HG03342 (cell line): ENCODE data around the gene IRF1.
"Not testable (repeated sequence)": the region's sequence is repeated elsewhere in the genome, so short reads cannot be mapped to it uniquely, and the experiment has no call there.

Experiments used
- ATAC-seq: cut with Tn5 transposase; IDR thresholded peaks from one replicate; pipeline ENCODE4 v1.9.1; 2021; ENCODE audit warnings: mild to moderate bottlenecking, moderate library complexity; ENCODE audit not compliant: unreplicated experiment

The IRF1 gene, protein sequence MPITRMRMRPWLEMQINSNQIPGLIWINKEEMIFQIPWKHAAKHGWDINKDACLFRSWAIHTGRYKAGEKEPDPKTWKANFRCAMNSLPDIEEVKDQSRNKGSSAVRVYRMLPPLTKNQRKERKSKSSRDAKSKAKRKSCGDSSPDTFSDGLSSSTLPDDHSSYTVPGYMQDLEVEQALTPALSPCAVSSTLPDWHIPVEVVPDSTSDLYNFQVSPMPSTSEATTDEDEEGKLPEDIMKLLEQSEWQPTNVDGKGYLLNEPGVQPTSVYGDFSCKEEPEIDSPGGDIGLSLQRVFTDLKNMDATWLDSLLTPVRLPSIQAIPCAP

GRCh38 chr5:132490484-132491367 lies at the start of gene IRF1:
Gene IRF1, minus strand, starts transcription at chr5:132490773. Its CDS starts 1,295 bp downstream, at chr5:132489478.
- peak; percentile 78 for ATAC-seq

DNA sequence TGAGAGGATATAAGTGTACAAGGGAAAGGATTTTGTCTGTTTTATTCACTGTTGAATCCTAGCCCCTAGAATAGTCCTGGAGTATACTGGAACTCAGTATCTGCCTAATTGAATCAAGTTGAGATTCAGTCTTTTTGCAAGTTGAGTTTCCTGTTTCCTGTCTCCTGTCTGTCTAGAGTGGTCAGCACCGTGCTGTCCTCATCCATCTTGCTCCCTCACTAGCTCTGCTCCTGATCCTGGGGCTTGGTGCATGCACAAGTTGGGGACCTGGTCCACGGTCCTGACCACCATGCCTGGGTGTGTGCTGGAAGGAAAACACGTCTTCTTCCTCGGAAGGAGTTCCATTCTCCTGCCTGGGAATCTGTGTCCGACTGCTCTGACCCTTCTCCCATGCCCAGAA lies 49.6 kb upstream of the IRF1 start:
- ATAC-seq = no peak

- ATAC-seq = no peak
Observed at GRCh38 chr5:132539716-132540115, 49.1 kb upstream of the IRF1 start.

- ATAC-seq = no peak
Observed at GRCh38 chr5:132530946-132531345, 40.4 kb upstream of the IRF1 start.

- ATAC-seq = no peak
Observed at GRCh38 chr5:132528866-132529634, 38.5 kb upstream of the IRF1 start.

DNA sequence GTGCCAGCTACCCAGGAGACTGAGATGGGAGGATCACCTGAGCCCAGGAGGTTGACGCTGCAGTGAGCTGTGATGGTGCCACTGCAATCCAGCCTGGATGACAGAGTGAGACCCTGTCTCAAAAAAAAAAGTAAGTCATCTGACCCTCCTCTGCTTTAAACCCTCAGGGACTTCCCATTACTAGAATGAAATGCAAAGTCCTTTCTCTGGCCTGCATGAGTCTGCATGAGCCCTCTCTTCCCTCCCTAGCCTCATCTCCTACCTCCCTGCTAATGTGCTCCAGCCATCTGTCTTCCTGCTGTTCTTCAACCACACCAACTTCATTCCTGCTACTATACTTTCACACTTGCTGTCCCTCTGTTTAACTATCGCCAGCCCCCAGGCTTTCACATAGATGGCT lies 37.4 kb upstream of the IRF1 start:
- ATAC-seq = no peak

DNA sequence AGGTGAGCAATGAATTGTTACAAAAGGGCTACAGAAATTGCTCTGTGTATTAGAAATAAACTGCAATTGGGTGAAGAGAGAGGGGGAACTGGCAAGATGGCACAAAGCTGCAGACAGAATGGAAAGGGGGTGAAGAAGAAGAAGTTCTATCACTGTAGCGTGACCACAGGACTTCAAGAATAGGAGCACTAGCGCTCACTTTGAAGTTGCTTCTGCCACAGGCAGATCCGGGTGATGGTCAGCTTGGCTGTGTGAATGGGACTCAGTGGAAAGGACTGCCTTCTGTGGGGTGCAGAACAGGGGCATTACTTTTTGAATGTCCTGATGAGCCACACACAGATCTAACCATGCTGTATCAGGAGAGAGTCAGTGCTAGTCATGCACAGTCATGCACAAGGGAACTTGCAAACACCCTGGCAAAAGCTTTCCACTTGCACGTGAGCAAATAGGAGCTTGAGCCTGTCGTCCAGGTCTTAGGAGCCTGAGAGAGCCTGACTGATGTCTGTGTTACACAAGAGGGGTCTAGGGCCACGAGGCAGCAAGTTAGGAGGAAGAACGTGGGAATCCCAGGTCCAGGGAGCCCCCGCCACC lies 36.5 kb upstream of the IRF1 start:
- no peak for ATAC-seq

DNA sequence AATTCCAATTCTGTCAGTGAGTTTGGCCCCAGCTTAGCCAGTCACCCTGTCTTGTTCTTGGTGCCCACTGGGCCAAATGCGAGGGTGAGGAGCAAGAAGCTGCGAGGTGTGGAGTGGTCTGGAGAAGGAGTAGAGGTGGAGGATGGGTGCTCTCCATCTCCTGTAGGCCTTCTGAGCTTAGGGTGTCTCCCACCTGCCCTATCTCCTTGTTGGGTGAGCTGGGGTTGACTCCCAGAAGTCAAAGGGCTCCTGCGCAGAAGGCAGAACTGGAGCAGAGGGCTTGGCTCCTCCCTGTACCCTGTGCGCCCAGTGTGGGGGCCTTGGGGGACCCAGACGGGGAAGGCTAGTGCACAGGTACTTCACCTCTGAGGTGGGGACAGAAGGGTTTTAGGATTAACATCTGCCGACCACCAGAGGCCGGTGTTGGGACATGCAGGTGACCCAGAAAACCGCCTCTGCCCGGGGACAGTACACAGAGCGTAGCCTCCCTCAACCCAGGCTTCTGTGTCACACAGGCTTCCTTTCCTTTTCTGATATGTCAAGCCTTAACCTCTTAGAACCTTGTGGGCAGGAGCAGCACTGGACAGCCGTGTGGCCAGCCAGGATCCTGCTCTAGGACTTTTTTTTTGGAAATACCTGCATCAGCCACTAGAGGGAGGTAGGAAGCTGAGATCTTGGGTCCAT lies 35.9 kb upstream of the IRF1 start:
- peak; percentile 30 for ATAC-seq

GRCh38 chr5:132525299-132525724 lies 34.7 kb upstream of the IRF1 start:
- peak; percentile 76 for ATAC-seq

DNA sequence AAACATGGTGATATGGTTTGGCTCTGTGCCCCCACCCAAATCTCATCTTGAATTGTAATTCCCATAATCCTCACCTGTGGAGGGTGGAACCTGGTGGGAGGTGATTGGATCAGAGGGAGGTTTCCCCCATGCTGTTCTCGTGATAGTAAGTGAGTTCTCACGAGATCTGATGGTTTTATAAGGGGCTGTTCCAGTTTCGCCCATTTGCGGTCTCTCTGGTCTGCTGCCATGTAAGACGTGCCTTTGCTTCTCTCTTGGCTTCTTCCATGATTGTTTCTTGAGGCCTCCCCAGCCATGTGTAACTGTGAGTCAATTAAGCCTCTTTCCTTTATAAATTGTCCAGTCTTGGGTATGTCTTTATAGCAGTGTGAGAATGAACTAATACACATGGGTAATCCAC lies 34.3 kb upstream of the IRF1 start:
- not testable (repeated sequence) for ATAC-seq

DNA sequence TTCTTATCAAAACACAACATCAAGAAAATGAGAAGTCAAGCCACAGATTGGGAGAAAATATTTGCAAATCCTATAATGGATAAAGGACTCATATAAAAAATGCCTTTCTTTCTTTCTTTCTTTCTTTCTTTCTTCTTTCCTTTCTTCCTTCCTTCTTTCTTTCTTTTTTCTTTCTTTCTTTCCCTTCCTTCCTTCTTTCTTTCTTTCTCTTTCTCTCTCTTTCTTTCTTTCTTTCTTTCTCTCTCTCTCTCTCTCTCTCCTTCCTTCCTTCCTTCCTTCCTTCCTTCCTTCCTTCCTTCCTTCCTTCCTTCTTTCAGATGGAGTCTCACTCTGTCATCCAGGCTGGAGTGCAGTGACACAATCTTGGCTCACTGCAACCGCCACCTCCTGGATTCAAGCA lies 31.5 kb upstream of the IRF1 start:
- not testable (repeated sequence) for ATAC-seq

DNA sequence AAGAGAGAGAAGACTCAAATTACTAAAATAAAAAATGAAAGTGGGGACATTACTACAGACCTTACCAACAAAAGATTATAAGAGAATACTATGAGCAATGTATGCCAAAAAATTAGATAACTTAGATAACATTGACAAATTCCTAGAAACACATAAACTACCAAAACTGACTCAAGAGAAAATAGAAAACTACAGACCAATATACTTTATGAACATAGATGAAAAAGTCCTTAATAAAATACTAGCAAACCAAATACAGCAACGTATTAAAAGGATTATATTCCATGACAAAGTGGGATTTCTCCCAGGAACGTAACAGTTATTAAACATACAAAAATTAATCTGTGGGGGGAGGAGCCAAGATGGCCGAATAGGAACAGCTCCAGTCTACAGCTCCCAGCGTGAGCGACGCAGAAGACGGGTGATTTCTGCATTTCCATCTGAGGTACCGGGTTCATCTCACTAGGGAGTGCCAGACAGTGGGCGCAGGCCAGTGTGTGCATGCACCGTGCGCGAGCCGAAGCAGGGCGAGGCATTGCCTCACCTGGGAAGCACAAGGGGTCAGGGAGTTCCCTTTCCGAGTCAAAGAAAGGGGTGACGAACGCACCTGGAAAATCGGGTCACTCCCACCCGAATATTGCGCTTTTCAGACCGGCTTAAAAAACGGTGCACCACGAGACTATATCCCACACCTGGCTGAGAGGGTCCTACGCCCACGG lies 23.2 kb upstream of the IRF1 start:
- ATAC-seq = not testable (repeated sequence)

- ATAC-seq = no peak
Observed at GRCh38 chr5:132510076-132510475, 19.5 kb upstream of the IRF1 start.

DNA sequence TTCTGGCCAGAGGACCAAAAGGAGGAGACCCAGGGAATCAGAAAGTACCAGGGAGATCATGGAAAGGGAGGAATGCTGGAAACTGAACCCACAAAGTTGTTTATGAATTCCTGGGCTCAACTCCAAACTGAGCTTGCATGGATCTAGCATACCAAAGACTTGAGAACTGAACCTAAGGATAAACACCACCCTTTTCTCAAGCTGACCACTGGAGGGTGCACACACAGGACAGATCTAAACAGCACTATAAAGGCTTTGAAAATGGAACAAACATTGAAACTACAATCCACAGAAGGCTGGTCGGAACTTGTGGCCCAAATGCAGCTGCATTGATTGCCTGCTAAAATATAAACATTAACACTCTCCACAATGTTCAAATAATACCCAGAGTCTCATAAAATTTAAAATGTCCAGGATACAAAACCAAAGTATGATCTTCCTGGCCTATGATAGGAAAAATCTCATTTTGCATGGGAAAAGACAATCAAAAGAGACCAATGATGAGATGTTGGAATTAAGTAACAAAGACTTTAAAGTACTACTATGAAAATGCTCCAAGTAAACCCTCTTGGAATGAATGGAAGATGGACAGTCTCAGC lies 15.6 kb upstream of the IRF1 start:
- no peak for ATAC-seq

DNA sequence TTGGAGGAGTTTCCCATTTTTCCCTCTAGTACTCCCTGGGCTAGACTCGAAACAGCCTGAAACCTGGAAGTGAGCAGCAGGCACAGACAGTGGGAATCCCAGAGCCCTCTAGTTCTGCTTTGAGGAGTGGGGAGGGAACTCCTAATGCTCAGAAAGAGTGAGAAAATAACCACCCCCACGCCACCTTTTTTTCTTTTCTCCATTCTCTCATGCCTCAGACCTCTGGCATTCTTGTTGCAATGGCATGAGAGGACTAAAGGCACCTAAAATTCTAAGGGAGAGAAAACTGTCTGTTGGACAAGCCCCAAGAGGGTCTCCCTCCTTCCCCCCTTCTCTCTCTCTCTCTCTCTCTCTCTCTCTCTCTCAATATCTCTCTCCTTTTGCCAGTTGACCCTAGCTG lies 15.1 kb upstream of the IRF1 start:
- no peak for ATAC-seq

- ATAC-seq = no peak
Observed at GRCh38 chr5:132504746-132505145, 14.2 kb upstream of the IRF1 start.

- no peak for ATAC-seq
Observed at GRCh38 chr5:132503244-132503643, 12.7 kb upstream of the IRF1 start.

DNA sequence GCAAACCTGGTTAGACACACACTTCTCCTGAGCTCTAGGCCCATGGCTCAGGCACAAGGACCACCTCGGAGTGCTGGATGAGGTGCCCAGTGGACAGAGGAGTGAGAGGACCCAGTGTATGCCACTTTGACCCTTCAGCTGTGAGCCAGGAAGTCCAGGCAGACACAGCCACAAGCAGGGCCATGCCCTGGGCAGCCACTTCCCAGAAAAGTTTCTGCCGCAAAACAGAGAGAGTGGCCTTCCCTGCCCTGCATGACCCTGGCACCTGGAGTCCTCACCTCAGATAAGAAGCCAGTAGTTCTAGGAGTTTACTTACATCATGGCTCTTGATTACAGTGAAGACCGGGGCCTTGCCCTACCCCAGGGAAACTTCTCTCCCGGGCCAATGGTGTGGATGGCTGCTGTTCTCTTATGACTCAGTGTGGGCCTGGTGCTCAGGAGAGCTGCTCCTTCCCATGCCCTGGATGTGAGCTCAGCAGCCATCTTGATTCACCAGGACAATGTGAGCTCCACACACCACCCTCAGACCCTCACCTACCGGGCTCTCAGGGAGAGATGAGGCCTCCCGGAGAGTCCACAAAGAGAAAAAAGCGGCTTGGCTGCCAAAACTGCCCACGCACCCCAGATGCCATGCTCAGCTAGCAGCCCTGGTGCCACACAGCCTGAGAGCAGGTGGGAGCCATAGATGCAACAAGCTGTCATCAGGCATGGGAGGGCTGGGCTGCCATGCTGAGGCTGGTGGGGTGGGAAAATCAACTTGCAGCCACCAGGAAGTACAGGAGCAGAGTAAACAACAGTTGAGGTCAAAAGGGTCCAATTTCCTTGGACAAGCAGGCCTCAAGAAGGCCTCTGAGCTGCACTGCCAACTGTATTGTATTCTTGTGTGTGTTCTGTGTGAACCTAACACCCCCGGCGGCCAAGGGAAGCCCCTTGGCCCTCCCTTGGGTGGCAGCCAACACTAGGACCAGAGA lies 11.7 kb upstream of the IRF1 start:
- ATAC-seq = no peak
